IMR-90 (cell line): Measurements from ENCODE around the gene PAEP. TPM values are rescaled to one million over a fixed set of nuclear protein-coding genes. Genes with fewer than 3 reads are reported as not detected.

Source experiments
- ATAC-seq: fragments of 200-7000 bp; cut with Tn5 transposase; 2 replicates; pipeline ENCODE4 v1.9.1; 2020; ENCODE audit warnings: low read depth, mild to moderate bottlenecking, moderate library complexity
- BruUV-seq: library from RNA; stranded (reverse); fragments of 400-500 nt; replicated peaks from 2 replicates; lab custom pipeline; 2021; lab: Mats Ljungman, UMichigan
- CTCF ChIA-PET: fragments of 300-600 bp; formaldehyde crosslinking; extraction: SDS; loops from one replicate; lab custom pipeline; 2021; ENCODE audit warnings: antibody characterized with exemption; lab: Yijun Ruan, JAX
- POLR2A ChIA-PET: fragments of 300-600 bp; sonication (Branson Sonifier 250); formaldehyde crosslinking; loops from one replicate; lab custom pipeline; 2022; ENCODE audit warnings: antibody characterized with exemption; ENCODE audit not compliant: unreplicated experiment; lab: Charles Lee
- DNase-seq: peaks from one replicate; pipeline ENCODE4 v3.0.0; 2013
- H2AFZ ChIP-seq: replicated peaks from 2 replicates; pipeline ENCODE3; 2013; ENCODE audit warnings: low read length, mild to moderate bottlenecking; ENCODE audit not compliant: poor library complexity
- H2AK5ac ChIP-seq: 2 replicates; pipeline ENCODE4 v1.6.1; 2013; ENCODE audit warnings: low read depth, low read length, inconsistent platforms
- H2AK9ac ChIP-seq: replicated peaks from 2 replicates; pipeline ENCODE3; 2013; ENCODE audit warnings: mild to moderate bottlenecking, low read depth, low read length, moderate library complexity; ENCODE audit not compliant: poor library complexity
- H2BK120ac ChIP-seq: 2 replicates; pipeline ENCODE4 v1.6.1; 2013; ENCODE audit warnings: low read depth, low read length, inconsistent platforms
- H2BK15ac ChIP-seq: 3 replicates; pipeline ENCODE4 v1.6.1; 2013; ENCODE audit warnings: low read depth, low read length, inconsistent platforms
- H2BK20ac ChIP-seq: 2 replicates; pipeline ENCODE4 v1.6.1; 2013; ENCODE audit warnings: low read depth, mild to moderate bottlenecking, inconsistent platforms, low read length, moderate library complexity
- H2BK5ac ChIP-seq: 2 replicates; pipeline ENCODE4 v1.6.1; 2013; ENCODE audit warnings: mild to moderate bottlenecking, low read depth, low read length, inconsistent platforms; ENCODE audit not compliant: poor library complexity, severe bottlenecking
- H3K14ac ChIP-seq: replicated peaks from 2 replicates; pipeline ENCODE4 v1.6.1; 2013; ENCODE audit warnings: low read depth, low read length, inconsistent platforms
- H3K18ac ChIP-seq: 2 replicates; pipeline ENCODE4 v1.6.1; 2013; ENCODE audit warnings: low read depth, low read length, control low read depth
- H3K23ac ChIP-seq: 2 replicates; pipeline ENCODE4 v1.6.1; 2013; ENCODE audit warnings: low read depth, low read length, inconsistent platforms
- H3K27ac ChIP-seq: 2 replicates; pipeline ENCODE4 v1.5.1; 2013; ENCODE audit warnings: mild to moderate bottlenecking, control low read depth, low read length; ENCODE audit not compliant: insufficient read depth
- H3K27me3 ChIP-seq: 2 replicates; pipeline ENCODE4 v1.6.1; 2013; ENCODE audit warnings: low read length; ENCODE audit not compliant: control insufficient read depth, insufficient read depth
- H3K36me3 ChIP-seq: 2 replicates; pipeline ENCODE4 v1.6.1; 2013; ENCODE audit warnings: low read length, mixed read lengths; ENCODE audit not compliant: control insufficient read depth, insufficient read depth
- H3K4ac ChIP-seq: 2 replicates; pipeline ENCODE4 v1.6.1; 2013; ENCODE audit warnings: low read depth, low read length, inconsistent platforms
- H3K4me1 ChIP-seq: 2 replicates; pipeline ENCODE4 v1.6.1; 2013; ENCODE audit warnings: low read length, mixed read lengths; ENCODE audit not compliant: control insufficient read depth, insufficient read depth
- H3K4me2 ChIP-seq: 2 replicates; pipeline ENCODE4 v1.6.1; 2013; ENCODE audit warnings: low read depth, mild to moderate bottlenecking, control low read depth, low read length, moderate library complexity
- H3K4me3 ChIP-seq: 2 replicates; pipeline ENCODE4 v1.5.1; 2013; ENCODE audit warnings: low read depth, mild to moderate bottlenecking, control low read depth, low read length, moderate library complexity; ENCODE audit not compliant: insufficient read depth
- H3K56ac ChIP-seq: 2 replicates; pipeline ENCODE4 v1.6.1; 2013; ENCODE audit warnings: low read length, inconsistent platforms; ENCODE audit not compliant: insufficient read depth; ENCODE audit errors: extremely low read depth
- H3K79me1 ChIP-seq, 2 experiments: 2 replicates each; pipeline ENCODE4 v1.6.1; 2013; ENCODE audit warnings: low read length in 2 of 2, inconsistent platforms in 1 of 2, low read depth in 1 of 2
- H3K9ac ChIP-seq: 2 replicates; pipeline ENCODE4 v1.6.1; 2013; ENCODE audit warnings: low read depth, low read length, control low read depth
- H3K9me1 ChIP-seq: 2 replicates; pipeline ENCODE4 v1.6.1; 2013; ENCODE audit warnings: low read length, inconsistent platforms; ENCODE audit not compliant: insufficient read depth
- H3K9me3 ChIP-seq: 2 replicates; pipeline ENCODE4 v1.6.1; 2013; ENCODE audit warnings: low read length; ENCODE audit not compliant: control insufficient read depth, insufficient read depth
- H4K20me1 ChIP-seq: 2 replicates; pipeline ENCODE4 v1.6.1; 2013; ENCODE audit warnings: low read length, inconsistent platforms; ENCODE audit not compliant: insufficient read depth
- H4K5ac ChIP-seq: 2 replicates; pipeline ENCODE4 v1.6.1; 2013; ENCODE audit warnings: mild to moderate bottlenecking, low read depth, low read length, control low read depth
- H4K8ac ChIP-seq, 2 experiments: 2 replicates each; pipeline ENCODE4 v1.6.1; 2013; ENCODE audit warnings: low read depth in 2 of 2, low read length in 2 of 2, control low read depth in 1 of 2, inconsistent platforms in 1 of 2
- H4K91ac ChIP-seq: 2 replicates; pipeline ENCODE4 v1.6.1; 2013; ENCODE audit warnings: low read depth, low read length, inconsistent platforms; ENCODE audit not compliant: insufficient read depth
- BHLHE40 ChIP-seq: fragments of 150-350 bp; IDR thresholded peaks from 2 replicates; pipeline ENCODE4 v1.6.1; 2016; ENCODE audit warnings: mild to moderate bottlenecking, low read depth, low read length
- CEBPB ChIP-seq: IDR thresholded peaks from 2 replicates; pipeline ENCODE4 v1.6.1; 2012; ENCODE audit warnings: low read depth, low read length, improper control_type of control experiment
- CHD1 ChIP-seq: IDR thresholded peaks from 2 replicates; pipeline ENCODE4 v1.6.1; 2012; ENCODE audit warnings: low read depth, low read length, improper control_type of control experiment
- ELK1 ChIP-seq: fragments of 150-350 bp; IDR thresholded peaks from 2 replicates; pipeline ENCODE4 v1.6.1; 2016; ENCODE audit warnings: low read depth, mild to moderate bottlenecking, low read length, moderate library complexity, borderline replicate concordance
- FOS ChIP-seq: fragments of 150-350 bp; IDR thresholded peaks from 2 replicates; pipeline ENCODE4 v1.6.1; 2016; ENCODE audit warnings: low read depth, low read length
- MAFK ChIP-seq: IDR thresholded peaks from 2 replicates; pipeline ENCODE4 v1.6.1; 2012; ENCODE audit warnings: low read depth, low read length, improper control_type of control experiment
- MAZ ChIP-seq: IDR thresholded peaks from 2 replicates; pipeline ENCODE4 v1.6.1; 2012; ENCODE audit warnings: low read depth, mild to moderate bottlenecking, low read length, improper control_type of control experiment, moderate library complexity, borderline replicate concordance
- MXI1 ChIP-seq: IDR thresholded peaks from 2 replicates; pipeline ENCODE4 v1.6.1; 2012; ENCODE audit warnings: low read depth, mild to moderate bottlenecking, low read length, moderate library complexity, borderline replicate concordance
- NFE2L2 ChIP-seq: fragments of 150-350 bp; IDR thresholded peaks from 2 replicates; pipeline ENCODE4 v1.6.1; 2016; ENCODE audit warnings: low read depth, mild to moderate bottlenecking, low read length
- POLR2A ChIP-seq: IDR thresholded peaks from 2 replicates; pipeline ENCODE4 v1.6.1; 2012; ENCODE audit warnings: mild to moderate bottlenecking, low read depth, low read length
- RAD21 ChIP-seq: IDR thresholded peaks from 2 replicates; pipeline ENCODE4 v1.6.1; 2012; ENCODE audit warnings: low read length, improper control_type of control experiment
- RCOR1 ChIP-seq: IDR thresholded peaks from 2 replicates; pipeline ENCODE4 v1.6.1; 2012; ENCODE audit warnings: mild to moderate bottlenecking, low read length, improper control_type of control experiment; ENCODE audit not compliant: insufficient replicate concordance
- RFX5 ChIP-seq: IDR thresholded peaks from 2 replicates; pipeline ENCODE4 v1.8.0; 2012; ENCODE audit warnings: low read depth, mild to moderate bottlenecking, low read length, moderate library complexity
- SMC3 ChIP-seq: fragments of 150-350 bp; IDR thresholded peaks from 2 replicates; pipeline ENCODE4 v1.6.1; 2016; ENCODE audit warnings: low read depth, mild to moderate bottlenecking, antibody characterized with exemption, low read length, moderate library complexity
- USF2 ChIP-seq: fragments of 150-350 bp; IDR thresholded peaks from 2 replicates; pipeline ENCODE4 v1.6.1; 2017; ENCODE audit warnings: mild to moderate bottlenecking, antibody characterized with exemption, low read length, low read depth
- WGBS, 2 experiments: methylation state at CpG; one replicate each; pipeline versions ENCODE4 v1.1.5 to v1.1.7; 2013; ENCODE audit warnings: missing lambda C conversion rate in 2 of 2; ENCODE audit not compliant: insufficient read length in 1 of 2; ENCODE audit errors: extremely low coverage in 2 of 2; 5-methylcytosine and 5-hydroxymethylcytosine counted together
- dilution Hi-C: fragments of 300-500 bp; cut with HindIII; formaldehyde crosslinking; loops from one replicate; pipeline ENCODE4 v1.14.3; 2018; ENCODE audit warnings: low sequenced_read_pairs; ENCODE audit not compliant: unreplicated experiment
- in situ Hi-C: fragments of 300-500 bp; cut with MboI; formaldehyde crosslinking; loops from 3 replicates; pipeline ENCODE4 v1.14.3; 2019; ENCODE audit warnings: low sequenced_read_pairs, inconsistent platforms, mixed read lengths
- intact Hi-C: fragments of 100-400 bp; cut with micrococcal nuclease; formaldehyde crosslinking; loops from 2 replicates; pipeline ENCODE4 v1.10.0; 2022
- polyA plus RNA-seq, 3 experiments: library from polyadenylated mRNA; depleted of rRNA; stranded (reverse); fragments of >200 nt; gene quantifications; 2 replicates each; pipeline ENCODE4 v1.2.3, GENCODE V29; 2012; ENCODE audit warnings: low replicate concordance in 1 of 3
- total RNA-seq: library from RNA; depleted of rRNA; stranded (reverse); fragments of >200 nt; gene quantifications from 2 replicates; pipeline ENCODE4 v1.2.3, GENCODE V29; 2012
- TF ChIP-seq, protein P1 (sequence below): conservative IDR thresholded peaks from 2 replicates; pipeline ENCODE4 v1.5.1; 2012; ENCODE audit warnings: mild to moderate bottlenecking, low read depth, low read length, improper control_type of control experiment

Gene PAEP
- total and polyA plus RNA-seq, 2 of the 4 experiments (the other 2 are of a cell fraction) = not detected

GRCh38 chr9:135608999-135609317 lies 47.4 kb downstream of the PAEP start:
- Histone ChIP-seq H3K4ac (no peak overlapping the region), H4K5ac (no peak overlapping the region), H3K18ac (no peak overlapping the region), H3K9me3 (no peaks in the 10 kb centered on the region), H2BK20ac (no peak overlapping the region), H2AK5ac (no peak overlapping the region), H3K27ac (no peak overlapping the region), H3K56ac (no peak overlapping the region), H4K20me1 (no peaks in the 10 kb centered on the region), H3K4me3 (no peak overlapping the region), H2AK9ac (no peak overlapping the region), H2AFZ (no peak overlapping the region), H3K79me1 (no peaks in the 10 kb centered on the region), H4K91ac (no peak overlapping the region), H2BK15ac (no peak overlapping the region), H3K4me2 (no peak overlapping the region), H3K23ac (no peak overlapping the region), H3K9me1 (no peaks in the 10 kb centered on the region), H3K36me3 (no peaks in the 10 kb centered on the region), H2BK5ac (no peak overlapping the region), H2BK120ac (no peak overlapping the region), H3K14ac (no peak overlapping the region), H3K9ac (no peak overlapping the region), H3K4me1 (no peaks in the 10 kb centered on the region), H3K27me3 (no peaks in the 10 kb centered on the region; the same call in 1 of the 2 replicates), H4K8ac (no peak overlapping the region)
- ChIA-PET POLR2A (no interaction called here), CTCF (no interaction called here)
- WGBS, 2 experiments = 33% methylated on average over 2 of the region's 15 CpGs; no CpG with 5 or more reads in 1 of the 2 experiments
- dilution Hi-C loops (no loop called here), in situ Hi-C loops (loop anchor here (25.0 kb wide), 1 partner anchor 328 kb away; no protein-coding TSS in a partner anchor), intact Hi-C loops (loop anchor here (10.0 kb wide), 1 partner anchor 186 kb away; no protein-coding TSS in a partner anchor)
- no peak for DNase-seq
- no TSS peak for BruUV-seq
- ATAC-seq = no peak
- TF ChIP-seq SMC3 (no peak), NFE2L2 (no peak), MAZ (no peak), POLR2A (no peak), USF2 (no peak), MXI1 (no peak), RAD21 (no peak), BHLHE40 (no peak), MAFK (no peak), CEBPB (no peak), FOS (no peak), ELK1 (no peak), RFX5 (no peak), CHD1 (no peak), RCOR1 (no peak)
- TF ChIP-seq, protein P1, sequence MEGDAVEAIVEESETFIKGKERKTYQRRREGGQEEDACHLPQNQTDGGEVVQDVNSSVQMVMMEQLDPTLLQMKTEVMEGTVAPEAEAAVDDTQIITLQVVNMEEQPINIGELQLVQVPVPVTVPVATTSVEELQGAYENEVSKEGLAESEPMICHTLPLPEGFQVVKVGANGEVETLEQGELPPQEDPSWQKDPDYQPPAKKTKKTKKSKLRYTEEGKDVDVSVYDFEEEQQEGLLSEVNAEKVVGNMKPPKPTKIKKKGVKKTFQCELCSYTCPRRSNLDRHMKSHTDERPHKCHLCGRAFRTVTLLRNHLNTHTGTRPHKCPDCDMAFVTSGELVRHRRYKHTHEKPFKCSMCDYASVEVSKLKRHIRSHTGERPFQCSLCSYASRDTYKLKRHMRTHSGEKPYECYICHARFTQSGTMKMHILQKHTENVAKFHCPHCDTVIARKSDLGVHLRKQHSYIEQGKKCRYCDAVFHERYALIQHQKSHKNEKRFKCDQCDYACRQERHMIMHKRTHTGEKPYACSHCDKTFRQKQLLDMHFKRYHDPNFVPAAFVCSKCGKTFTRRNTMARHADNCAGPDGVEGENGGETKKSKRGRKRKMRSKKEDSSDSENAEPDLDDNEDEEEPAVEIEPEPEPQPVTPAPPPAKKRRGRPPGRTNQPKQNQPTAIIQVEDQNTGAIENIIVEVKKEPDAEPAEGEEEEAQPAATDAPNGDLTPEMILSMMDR = no peak
